GM10248 (cell line): Measurements from ENCODE around the gene PFKL.

Experiments used
- CTCF ChIA-PET: fragments of 300-600 bp; sonication (Branson Sonifier 250); formaldehyde crosslinking; extraction: SDS; loops from one replicate; lab custom pipeline; 2021; ENCODE audit warnings: antibody characterized with exemption; lab: Yijun Ruan, JAX
- POLR2A ChIA-PET: fragments of 350-650 bp; sonication (Branson Sonifier 250); formaldehyde crosslinking; extraction: SDS; loops from one replicate; lab custom pipeline; 2020; ENCODE audit warnings: antibody characterized with exemption; lab: Yijun Ruan, JAX
- DNase-seq: peaks from one replicate; pipeline ENCODE4 v3.0.0; 2012; ENCODE audit errors: extremely low spot score
- CTCF ChIP-seq: IDR thresholded peaks from 2 replicates; pipeline ENCODE4 v1.5.1; 2012; ENCODE audit warnings: mild to moderate bottlenecking, low read depth; ENCODE audit errors: extremely low read depth, missing control alignments, control extremely low read depth

Gene PFKL

GRCh38 chr21:44368711-44369446, 69.0 kb downstream of the PFKL start:
- CTCF ChIA-PET: no interaction called here
- TF ChIP-seq CTCF: no peak
- no peak for DNase-seq
- POLR2A ChIA-PET: no interaction called here

DNA sequence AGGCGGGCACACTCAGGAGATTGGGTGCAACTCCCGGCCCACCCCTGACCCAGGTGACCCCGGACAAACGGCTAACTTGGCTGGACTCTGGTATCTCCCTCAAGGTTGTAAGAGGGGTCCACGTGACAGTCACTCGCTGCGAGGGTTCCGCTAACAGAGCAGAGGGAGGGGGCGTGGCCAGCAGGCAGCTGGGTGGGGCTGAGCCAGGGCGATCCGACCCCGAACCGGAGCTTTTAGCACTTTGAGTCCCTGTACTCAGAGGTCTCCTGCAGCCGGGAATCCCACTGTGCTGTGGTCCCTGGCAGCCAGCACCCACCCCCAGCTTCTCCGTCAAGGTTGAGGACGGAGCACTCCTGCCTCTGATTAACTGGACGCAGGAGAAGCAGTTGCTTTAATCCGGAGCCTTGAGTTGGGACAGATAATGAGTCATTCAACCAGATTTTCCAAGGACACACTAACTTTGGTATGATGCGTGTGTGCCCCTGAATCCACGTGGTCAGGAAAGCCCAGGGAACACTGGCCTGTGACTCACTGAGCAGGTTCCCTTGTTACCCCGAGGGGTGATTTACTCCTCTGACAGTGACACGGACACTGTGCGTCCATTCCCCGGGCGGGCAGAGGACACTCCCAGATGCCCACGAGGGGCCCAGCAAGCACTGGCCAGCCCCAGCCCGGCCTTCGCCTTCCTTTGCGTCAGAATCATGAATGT, 70.3 kb downstream of the PFKL start:
- ChIA-PET POLR2A (no interaction called here), CTCF (no interaction called here)
- TF ChIP-seq CTCF: no peak
- no peak for DNase-seq

GRCh38 chr21:44370786-44371410, 71.0 kb downstream of the PFKL start:
- CTCF ChIA-PET: no interaction called here
- POLR2A ChIA-PET: no interaction called here
- no peak for DNase-seq
- no peak for TF ChIP-seq CTCF

- no peak for TF ChIP-seq CTCF
- no peak for DNase-seq
- CTCF ChIA-PET: interaction anchor here (1.2 kb wide), 1 partner anchor 10 kb away, joined by 3 read pairs; no protein-coding TSS in a partner anchor
- POLR2A ChIA-PET: no interaction called here
Observed at GRCh38 chr21:44371596-44371995, 71.7 kb downstream of the PFKL start.

DNA sequence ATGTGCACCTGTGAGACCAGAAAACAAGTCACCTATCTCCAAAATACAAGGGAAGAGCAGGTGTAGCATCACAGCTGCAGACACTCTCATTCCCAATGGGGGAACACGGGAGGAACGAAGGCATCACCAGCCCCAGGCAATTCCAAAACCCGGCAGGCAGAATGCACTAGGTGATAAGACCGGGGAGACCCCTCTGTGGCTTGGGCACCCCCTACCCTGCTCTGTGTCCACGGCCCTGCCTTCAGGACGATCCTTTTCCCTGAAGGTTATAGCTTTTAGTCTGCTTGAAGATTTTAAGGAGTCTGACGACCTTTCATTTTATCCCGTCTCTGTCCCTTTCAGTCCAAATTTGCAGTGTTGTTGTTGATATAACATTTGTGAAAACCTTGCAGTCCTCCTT, 72.8 kb downstream of the PFKL start:
- CTCF ChIA-PET: interaction anchor here (1.2 kb wide), 1 partner anchor 9 kb away, joined by 3 read pairs; no protein-coding TSS in a partner anchor
- POLR2A ChIA-PET: no interaction called here
- no peak for TF ChIP-seq CTCF
- DNase-seq: no peak

GRCh38 chr21:44374601-44375280, 74.9 kb downstream of the PFKL start:
- POLR2A ChIA-PET: no interaction called here
- TF ChIP-seq CTCF: no peak
- DNase-seq: no peak
- CTCF ChIA-PET: no interaction called here
